Adrenal gland (tissue), 12 donors: Measurements from ENCODE around the gene NCBP1. TPM values are rescaled to one million over a fixed set of nuclear protein-coding genes. Genes with fewer than 3 reads are reported as not detected.
A peak's percentile ranks its signal among the peaks of the same experiment; 100 is the strongest.

Experiments used
- DNase-seq, 7 donors: peaks; one replicate each; pipeline ENCODE4 v3.0.0-alpha.2; 2019 to 2020
- H3K27ac ChIP-seq, 5 donors: fragments of 200-600 bp; sonication (generic) in 4 of 5; 1 replicate in 3 of 5; 2 replicates in 2 of 5; pipeline versions ENCODE4 v1.5.1 to v1.8.0; 2016 to 2020; ENCODE audit warnings: mild to moderate bottlenecking in 1 of 5
- H3K27me3 ChIP-seq: fragments of 200-600 bp; 2 replicates; pipeline ENCODE4 v1.8.0; 2021
- H3K36me3 ChIP-seq, 2 donors: fragments of 200-600 bp; replicated peaks in 1 of 2; 1 replicate in 1 of 2; 2 replicates in 1 of 2; pipeline versions ENCODE4 v1.5.1 to v1.8.0; 2018 to 2022
- H3K4me1 ChIP-seq, 2 donors: fragments of 200-600 bp; replicated peaks in 1 of 2; 1 replicate in 1 of 2; 2 replicates in 1 of 2; pipeline versions ENCODE4 v1.5.1 to v1.8.0; 2018 to 2021
- H3K4me3 ChIP-seq, 4 donors: fragments of 200-600 bp; sonication (generic) in 3 of 4; one replicate each; pipeline ENCODE4 v1.5.1; 2016 to 2018
- H3K9me3 ChIP-seq, 3 donors: fragments of 200-600 bp; sonication (generic) in 1 of 3; replicated peaks in 1 of 3; 1 replicate in 2 of 3; 2 replicates in 1 of 3; pipeline versions ENCODE4 v1.5.1 to v1.8.0; 2016 to 2021
- POLR2A ChIP-seq, 2 donors: fragments of 450-650 bp; IDR thresholded peaks; one replicate each; pipeline ENCODE4 v1.6.1; 2017; ENCODE audit warnings: antibody characterized with exemption in 2 of 2, mild to moderate bottlenecking in 2 of 2, moderate library complexity in 1 of 2
- WGBS, 4 donors: extraction: QIAGEN DNeasy Blood & Tissue Kit in 2 of 4; methylation state at CpG; one replicate each; pipeline versions ENCODE4 v1.1.5 to v1.1.7; 2013 to 2017; 5-methylcytosine and 5-hydroxymethylcytosine counted together
- intact Hi-C, 2 donors: fragments of 100-400 bp; cut with DNase I; formaldehyde crosslinking; loops; one replicate each; pipeline versions ENCODE4 v1.14.1 to v1.15.0; 2022 to 2023
- polyA plus RNA-seq, 3 donors: library from polyadenylated mRNA; stranded (reverse); fragments of 200-250 nt in 2 of 3; fragments of 350-450 nt in 1 of 3; fragmentation: Illumina TruSeq in 1 of 3; extraction: RNeasy Lipid Tissue Mini Kit (QIAGEN cat#74804) in 1 of 3; gene quantifications; one replicate each; pipeline ENCODE4 v1.2.3, GENCODE V29; 2013 to 2014
- total RNA-seq, 9 donors: library from RNA; depleted of rRNA in 4 of 9; stranded (reverse); fragments of >200 nt in 4 of 9; fragments of 120-200 nt in 1 of 9; fragmentation: NEBNext Ultra II Directional in 1 of 9; extraction: Animal tissue kit (Norgen Biotek cat#: 25700) in 1 of 9; gene quantifications; one replicate each; pipeline versions ENCODE4 v1.1.0 to v1.2.4, GENCODE V29; 2013 to 2023
- TF ChIP-seq, protein P1 (sequence below), 6 experiments: fragments of 450-650 bp in 4 of 6; fragments of 200-600 bp in 2 of 6; sonication (generic) in 1 of 6; IDR thresholded peaks; 1 replicate in 5 of 6; 2 replicates in 1 of 6; pipeline versions ENCODE4 v1.5.1 to v1.8.0; 2016 to 2021; ENCODE audit warnings: antibody characterized with exemption in 6 of 6, mild to moderate bottlenecking in 2 of 6, moderate library complexity in 1 of 6
- donor health status: healthy with polysubstance abuse.
- donor health status: Bipolar disorder and iron deficiency.
- donor health status: DM: yes; HTN: yes; CAD: no.
- donor health status: DM: no; HTN: no; CAD: no.
- donor health status: DM: no; HTN: no; CAD: no.
- donor health status: DM: yes; HTN: yes; CAD: no.

NCBP1 gene
- total and polyA plus RNA-seq, 12 donors = 7.8 to 26.1 (median 18.5) TPM

DNA sequence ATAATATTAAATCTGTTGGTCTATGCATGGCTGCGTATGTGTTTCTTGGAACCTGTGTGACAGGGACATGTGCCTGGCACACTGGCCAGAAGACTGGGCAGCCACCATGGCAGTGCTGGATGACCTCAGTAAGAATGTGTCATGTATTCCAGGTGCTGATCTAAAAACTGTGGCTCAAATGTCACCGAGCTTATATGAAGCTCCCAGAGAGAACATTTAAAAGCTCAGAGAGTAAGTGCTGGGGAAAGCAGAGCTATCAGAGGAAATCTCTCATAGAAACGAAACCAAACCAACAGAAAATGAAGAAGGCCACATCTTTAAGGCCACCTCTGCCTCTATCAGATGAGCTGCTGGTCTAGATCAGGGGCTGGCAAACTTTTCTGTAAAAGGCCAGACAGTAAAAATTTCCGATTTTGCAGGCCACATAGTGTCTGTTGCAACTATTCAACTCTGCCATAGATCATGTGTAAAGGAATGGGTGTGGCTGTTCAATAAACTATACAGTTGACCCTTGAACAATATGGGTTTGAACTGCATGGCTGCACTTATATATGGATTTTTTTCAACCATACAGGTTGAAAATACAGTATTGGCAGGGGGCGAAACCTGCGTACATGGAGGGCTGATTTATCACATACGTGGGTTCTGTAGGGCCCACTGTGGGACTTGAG lies 32.3 kb upstream of the NCBP1 start:
- 70 to 76% (median 72%) methylated on average over 7 of the region's 7 CpGs for WGBS, 4 donors

DNA sequence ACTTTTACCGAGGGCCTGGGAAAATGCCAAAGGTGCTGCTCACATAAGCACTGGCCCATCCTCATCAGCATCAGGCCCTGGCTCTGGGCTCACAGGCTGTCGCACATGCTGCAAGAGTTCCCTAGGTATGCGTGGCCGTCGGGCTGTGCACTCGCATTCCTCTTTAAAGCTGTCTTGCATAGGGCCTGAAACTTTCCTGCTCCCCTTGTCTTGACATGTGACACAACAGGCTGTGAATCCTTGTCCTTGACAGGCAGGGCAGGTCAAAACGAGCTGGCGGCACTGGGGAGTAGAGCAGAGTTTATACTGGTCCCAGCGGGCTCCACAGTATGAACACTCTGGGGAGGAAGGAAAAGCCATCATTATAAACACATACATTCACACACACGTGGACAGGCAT lies 31.2 kb upstream of the NCBP1 start:
- no peaks in the 10 kb centered on the region for H3K27me3 ChIP-seq
- 44 to 70% (median 64%) methylated on average over 9 to 10 of the region's 10 CpGs for WGBS, 4 donors
- H3K27ac ChIP-seq = peak overlapping the region in 2 of 5 donors; percentile 30 to 82
- no peak overlapping the region for H3K4me3 ChIP-seq
- TF ChIP-seq, protein P1, sequence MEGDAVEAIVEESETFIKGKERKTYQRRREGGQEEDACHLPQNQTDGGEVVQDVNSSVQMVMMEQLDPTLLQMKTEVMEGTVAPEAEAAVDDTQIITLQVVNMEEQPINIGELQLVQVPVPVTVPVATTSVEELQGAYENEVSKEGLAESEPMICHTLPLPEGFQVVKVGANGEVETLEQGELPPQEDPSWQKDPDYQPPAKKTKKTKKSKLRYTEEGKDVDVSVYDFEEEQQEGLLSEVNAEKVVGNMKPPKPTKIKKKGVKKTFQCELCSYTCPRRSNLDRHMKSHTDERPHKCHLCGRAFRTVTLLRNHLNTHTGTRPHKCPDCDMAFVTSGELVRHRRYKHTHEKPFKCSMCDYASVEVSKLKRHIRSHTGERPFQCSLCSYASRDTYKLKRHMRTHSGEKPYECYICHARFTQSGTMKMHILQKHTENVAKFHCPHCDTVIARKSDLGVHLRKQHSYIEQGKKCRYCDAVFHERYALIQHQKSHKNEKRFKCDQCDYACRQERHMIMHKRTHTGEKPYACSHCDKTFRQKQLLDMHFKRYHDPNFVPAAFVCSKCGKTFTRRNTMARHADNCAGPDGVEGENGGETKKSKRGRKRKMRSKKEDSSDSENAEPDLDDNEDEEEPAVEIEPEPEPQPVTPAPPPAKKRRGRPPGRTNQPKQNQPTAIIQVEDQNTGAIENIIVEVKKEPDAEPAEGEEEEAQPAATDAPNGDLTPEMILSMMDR (IDR thresholded peaks at IDR 0.05) = no peak
- TF ChIP-seq POLR2A (IDR thresholded peaks at IDR 0.05) = no peak
- H3K4me1 ChIP-seq = peaks cover 14 to 40% of the 10 kb centered on the region in 2 donors
- peaks cover 0 to 63% of the 10 kb centered on the region in 2 donors for H3K36me3 ChIP-seq
- H3K9me3 ChIP-seq = no peaks in the 10 kb centered on the region
- peak in 2 of 7 donors; percentile 39 to 47 for DNase-seq
- intact Hi-C loops = loop anchor here in 1 of 2 donors (5.0 kb wide), 1 partner anchor 135 kb away; no protein-coding TSS in a partner anchor

More for the DNA sequence above, 32.3 kb upstream of the NCBP1 start:
- Histone ChIP-seq H3K4me3 (no peak overlapping the region), H3K36me3 (peaks cover 0 to 71% of the 10 kb centered on the region in 2 donors), H3K27me3 (no peaks in the 10 kb centered on the region), H3K9me3 (no peaks in the 10 kb centered on the region), H3K4me1 (peaks cover 14 to 40% of the 10 kb centered on the region in 2 donors), H3K27ac (peak overlapping the region; percentile 10 to 83 (median 53))
- TF ChIP-seq, protein P1 (IDR thresholded peaks at IDR 0.05) = no peak
- TF ChIP-seq POLR2A (IDR thresholded peaks at IDR 0.05) = no peak
- peak in 4 of 7 donors; percentile 36 to 54 (median 45) for DNase-seq
- intact Hi-C loops = loop anchor here in 1 of 2 donors (5.0 kb wide), 1 partner anchor 134 kb away; no protein-coding TSS in a partner anchor

DNA sequence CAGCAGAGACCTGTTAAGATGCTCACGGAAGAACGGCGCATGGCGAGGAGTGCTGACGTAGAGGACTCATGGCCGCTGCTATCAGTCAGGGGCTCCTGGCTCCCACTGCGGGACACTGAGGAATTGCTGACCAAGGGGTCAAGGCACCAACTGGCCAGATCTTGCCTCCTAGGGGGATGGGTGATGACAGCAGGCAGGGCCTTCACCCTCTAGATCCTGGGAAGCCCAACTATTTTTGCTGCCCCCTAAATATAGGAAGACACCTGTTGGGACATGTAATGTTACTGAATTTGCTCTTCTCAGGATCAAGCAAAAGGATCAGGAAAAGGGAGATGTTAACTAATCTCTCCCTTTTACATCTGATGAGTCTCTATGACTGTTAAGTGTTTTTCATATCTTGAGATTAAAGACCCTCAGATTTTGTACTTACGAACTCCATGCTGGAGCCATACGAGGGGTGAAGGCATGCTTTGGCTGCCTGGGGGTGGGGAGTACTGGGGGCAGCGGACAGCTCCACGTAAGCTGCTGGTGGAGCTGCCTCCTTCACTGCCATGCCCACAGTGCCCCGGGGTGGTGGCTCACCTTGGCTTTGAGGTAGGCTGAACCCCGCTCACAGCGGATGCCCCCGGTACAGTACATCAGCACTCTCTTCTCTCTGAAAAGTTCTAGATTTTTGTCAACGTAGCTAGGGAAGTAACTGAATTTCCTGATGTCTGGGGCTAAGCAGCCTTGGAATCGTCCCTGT lies 28.5 kb upstream of the NCBP1 start:
- H3K36me3 ChIP-seq = peaks cover 0 to 69% of the 10 kb centered on the region in 2 donors
- peaks cover 12 to 26% of the 10 kb centered on the region in 2 donors for H3K4me1 ChIP-seq
- TF ChIP-seq, protein P1 (IDR thresholded peaks at IDR 0.05) = no peak
- TF ChIP-seq POLR2A (IDR thresholded peaks at IDR 0.05) = no peak
- intact Hi-C loops = loop anchor here in 1 of 2 donors (5.0 kb wide), 1 partner anchor 138 kb away; no protein-coding TSS in a partner anchor
- 90 to 96% (median 94%) methylated on average over 16 to 17 of the region's 17 CpGs for WGBS, 4 donors
- no peak overlapping the region for H3K27ac ChIP-seq
- H3K4me3 ChIP-seq = no peak overlapping the region
- no peaks in the 10 kb centered on the region for H3K27me3 ChIP-seq
- H3K9me3 ChIP-seq = no peaks in the 10 kb centered on the region
- DNase-seq = no peak

DNA sequence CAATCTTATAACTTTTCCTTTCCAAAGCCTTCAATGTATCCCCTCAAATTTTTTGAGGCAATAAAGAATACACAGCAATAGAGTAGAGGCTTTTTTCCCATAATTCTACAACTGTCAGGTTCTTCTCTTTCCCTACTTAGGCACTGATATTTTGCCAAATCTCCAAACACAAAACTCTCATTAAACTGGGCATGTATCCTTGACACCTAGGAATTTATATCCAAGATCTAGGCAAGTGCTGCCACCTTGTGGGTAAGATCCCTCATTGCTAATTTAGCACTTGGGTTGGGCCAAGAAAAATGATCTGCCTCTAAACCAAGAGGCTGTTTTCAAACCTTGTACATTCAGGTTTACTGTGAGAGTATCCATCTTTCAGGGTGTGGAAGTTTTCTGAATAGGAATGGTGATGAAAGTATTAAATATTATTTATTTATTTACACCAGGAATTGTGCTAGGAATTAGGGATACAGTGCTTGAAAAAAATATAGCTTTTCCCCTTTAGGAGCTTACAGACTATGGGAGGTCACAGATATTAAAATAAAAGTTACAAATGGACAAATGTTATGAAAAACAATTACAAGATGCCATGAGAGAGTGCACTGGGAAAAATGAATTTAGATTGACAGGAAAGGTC lies 18.1 kb upstream of the NCBP1 start:
- no peaks in the 10 kb centered on the region for H3K27me3 ChIP-seq
- no peaks in the 10 kb centered on the region for H3K9me3 ChIP-seq
- no peak overlapping the region for H3K4me3 ChIP-seq
- peak; percentile 64 to 91 (median 75) for DNase-seq
- intact Hi-C loops = loop anchor here (2.0 to 10.0 kb wide), 2 partner anchors 147 to 201 kb away; partner anchors contain the start of gene TDRD7 (in 1 of the 2)
- H3K27ac ChIP-seq = no peak overlapping the region
- TF ChIP-seq, protein P1 (IDR thresholded peaks at IDR 0.05) = peak; percentile 83 to 93 (median 90)
- no peak for TF ChIP-seq POLR2A (IDR thresholded peaks at IDR 0.05)
- peaks cover 0 to 41% of the 10 kb centered on the region in 2 donors for H3K36me3 ChIP-seq
- peaks cover 0 to 7% of the 10 kb centered on the region in 2 donors for H3K4me1 ChIP-seq
